Retinal pigment epithelial cell (primary cell): ENCODE data around the gene AKAP13.
A peak's percentile ranks its signal among the peaks of the same experiment; 100 is the strongest.
"Not testable (repeated sequence)": the region's sequence is repeated elsewhere in the genome, so short reads cannot be mapped to it uniquely, and the experiment has no call there.

Source experiments
- DNase-seq: peaks from one replicate; pipeline ENCODE4 v3.0.0-alpha.2; 2010; ENCODE audit warnings: low read depth
- H3K4me3 ChIP-seq: 2 replicates; pipeline ENCODE4 v1.5.1; 2011; ENCODE audit warnings: mild to moderate bottlenecking, low read length, control low read depth, moderate library complexity
- TF ChIP-seq, protein P1 (sequence below): conservative IDR thresholded peaks from 2 replicates; pipeline ENCODE4 v1.5.1; 2011; ENCODE audit warnings: low read depth, low read length, control low read depth, inconsistent platforms

Gene AKAP13

DNA sequence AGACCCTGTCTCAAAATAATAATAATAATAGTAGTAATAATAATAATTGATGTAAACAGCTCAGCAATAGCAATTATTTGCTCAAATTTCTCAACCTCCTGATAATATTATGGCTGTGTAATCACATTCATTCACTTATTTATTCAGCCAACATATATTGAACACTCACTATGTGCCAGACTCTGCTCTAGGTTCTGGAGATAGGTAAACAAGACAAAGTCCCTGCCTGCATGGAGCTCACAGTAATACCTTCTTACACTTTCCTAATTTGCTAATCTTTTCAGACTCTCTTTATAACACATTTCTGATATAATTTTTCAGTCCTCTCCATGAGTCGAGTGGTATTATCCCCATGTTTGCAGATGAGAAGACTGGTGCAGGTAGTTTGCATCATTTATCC is 276.7 kb downstream of the AKAP13 start:
- H3K4me3 ChIP-seq = no peak overlapping the region
- TF ChIP-seq, protein P1, sequence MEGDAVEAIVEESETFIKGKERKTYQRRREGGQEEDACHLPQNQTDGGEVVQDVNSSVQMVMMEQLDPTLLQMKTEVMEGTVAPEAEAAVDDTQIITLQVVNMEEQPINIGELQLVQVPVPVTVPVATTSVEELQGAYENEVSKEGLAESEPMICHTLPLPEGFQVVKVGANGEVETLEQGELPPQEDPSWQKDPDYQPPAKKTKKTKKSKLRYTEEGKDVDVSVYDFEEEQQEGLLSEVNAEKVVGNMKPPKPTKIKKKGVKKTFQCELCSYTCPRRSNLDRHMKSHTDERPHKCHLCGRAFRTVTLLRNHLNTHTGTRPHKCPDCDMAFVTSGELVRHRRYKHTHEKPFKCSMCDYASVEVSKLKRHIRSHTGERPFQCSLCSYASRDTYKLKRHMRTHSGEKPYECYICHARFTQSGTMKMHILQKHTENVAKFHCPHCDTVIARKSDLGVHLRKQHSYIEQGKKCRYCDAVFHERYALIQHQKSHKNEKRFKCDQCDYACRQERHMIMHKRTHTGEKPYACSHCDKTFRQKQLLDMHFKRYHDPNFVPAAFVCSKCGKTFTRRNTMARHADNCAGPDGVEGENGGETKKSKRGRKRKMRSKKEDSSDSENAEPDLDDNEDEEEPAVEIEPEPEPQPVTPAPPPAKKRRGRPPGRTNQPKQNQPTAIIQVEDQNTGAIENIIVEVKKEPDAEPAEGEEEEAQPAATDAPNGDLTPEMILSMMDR = no peak
- DNase-seq = no peak

DNA sequence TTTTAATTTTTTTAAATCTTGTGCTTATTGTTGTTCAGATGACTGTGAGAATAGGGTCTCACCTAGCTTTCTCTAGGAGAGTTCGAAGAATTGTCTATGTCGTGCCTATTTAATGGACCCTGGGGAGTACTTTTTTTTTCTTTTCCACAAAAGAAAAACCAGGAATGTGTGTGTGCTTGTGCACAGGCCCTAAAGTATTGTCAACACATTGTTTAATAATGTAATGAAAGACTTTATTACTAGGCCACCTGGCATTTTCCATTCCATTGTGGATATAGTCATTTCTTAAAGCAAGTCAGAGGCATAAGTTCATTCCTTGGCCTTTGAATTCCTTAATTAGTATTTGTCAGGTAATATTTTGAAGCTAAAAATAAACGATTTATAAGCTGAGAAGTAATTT is 278.4 kb downstream of the AKAP13 start:
- DNase-seq = no peak
- TF ChIP-seq, protein P1 = no peak
- H3K4me3 ChIP-seq = no peak overlapping the region

DNA sequence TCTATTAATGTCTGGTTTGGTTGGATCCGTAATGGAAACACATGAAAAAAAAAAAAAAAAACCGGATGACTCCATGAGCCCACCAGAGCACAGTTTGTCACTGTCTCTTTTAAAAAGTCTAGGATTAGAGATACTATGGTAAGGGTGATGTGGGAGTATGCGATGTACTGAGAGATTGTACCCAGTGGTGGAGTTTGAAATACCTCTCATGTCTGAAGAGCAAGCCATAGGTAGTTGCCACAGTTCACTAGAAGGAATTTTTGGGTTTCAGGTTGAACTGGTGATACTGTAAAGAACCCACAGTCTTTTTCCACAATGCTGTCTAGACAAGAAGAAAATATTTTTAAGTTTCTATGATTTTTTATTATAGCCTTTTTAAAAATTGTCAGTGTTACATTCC is 281.5 kb downstream of the AKAP13 start:
- TF ChIP-seq, protein P1 = no peak
- H3K4me3 ChIP-seq = no peak overlapping the region
- DNase-seq = no peak

DNA sequence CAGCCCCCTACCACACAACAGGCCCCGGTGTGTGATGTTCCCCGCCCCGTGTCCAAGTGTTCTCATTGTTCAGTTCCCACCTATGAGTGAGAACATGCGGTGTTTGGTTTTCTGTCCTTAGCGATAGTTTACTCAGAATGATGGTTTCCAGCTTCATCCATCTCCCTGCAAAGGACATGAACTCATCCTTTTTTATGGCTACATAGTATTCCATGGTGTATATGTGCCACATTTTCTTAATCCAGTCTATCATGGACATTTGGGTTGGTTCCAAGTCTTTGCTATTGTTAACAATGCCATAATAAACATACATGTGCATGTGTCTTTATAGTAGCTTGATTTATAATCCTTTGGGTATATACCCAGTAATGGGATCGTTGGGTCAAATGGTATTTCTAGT is 285.3 kb downstream of the AKAP13 start:
- DNase-seq, H3K4me3 ChIP-seq: not testable (repeated sequence)

GRCh38 chr15:85667491-85668424 is 287.4 kb downstream of the AKAP13 start:
- DNase-seq = peak; percentile 97
- H3K4me3 ChIP-seq = no peak overlapping the region

GRCh38 chr15:85671156-85671555 is 290.8 kb downstream of the AKAP13 start:
- no peak overlapping the region for H3K4me3 ChIP-seq
- no peak for DNase-seq
- TF ChIP-seq, protein P1 = no peak

More at GRCh38 chr15:85667491-85668424, 287.4 kb downstream of the AKAP13 start:
- TF ChIP-seq, protein P1 = no peak

GRCh38 chr15:85672332-85673084 is 292.1 kb downstream of the AKAP13 start:
- no peak for DNase-seq
- TF ChIP-seq, protein P1 = no peak

More at GRCh38 chr15:85672332-85673084, 292.1 kb downstream of the AKAP13 start:
- H3K4me3 ChIP-seq = no peak overlapping the region
